Lower leg skin (tissue), 3 donors: ENCODE data around the gene SLFN12.

Source experiments
- CTCF ChIP-seq, 3 donors: fragments of 450-650 bp; IDR thresholded peaks; one replicate each; pipeline ENCODE4 v1.5.1; 2016; ENCODE audit warnings: antibody characterized with exemption in 3 of 3, mild to moderate bottlenecking in 3 of 3, moderate library complexity in 2 of 3
- POLR2A ChIP-seq, 2 donors: fragments of 450-650 bp; IDR thresholded peaks; one replicate each; pipeline ENCODE4 v1.6.1; 2016 to 2017; ENCODE audit warnings: antibody characterized with exemption in 2 of 2, mild to moderate bottlenecking in 1 of 2, moderate library complexity in 1 of 2

GRCh38 chr17:35406568-35406967, 25.7 kb downstream of the SLFN12 start:
- TF ChIP-seq CTCF (IDR thresholded peaks at IDR 0.05) (no peak), POLR2A (IDR thresholded peaks at IDR 0.05) (no peak)
